GM20000 (cell line): ENCODE results near the gene TP53TG5.
A peak's percentile ranks its signal among the peaks of the same experiment; 100 is the strongest.

Experiments used
- DNase-seq: peaks from one replicate; pipeline ENCODE4 v3.0.0; 2012; ENCODE audit warnings: low spot score
- TF ChIP-seq, protein P1 (sequence below): IDR thresholded peaks from 2 replicates; pipeline ENCODE4 v1.5.1; 2012; ENCODE audit warnings: mild to moderate bottlenecking, control low read depth; ENCODE audit errors: extremely low read depth, missing control alignments

Gene TP53TG5

DNA sequence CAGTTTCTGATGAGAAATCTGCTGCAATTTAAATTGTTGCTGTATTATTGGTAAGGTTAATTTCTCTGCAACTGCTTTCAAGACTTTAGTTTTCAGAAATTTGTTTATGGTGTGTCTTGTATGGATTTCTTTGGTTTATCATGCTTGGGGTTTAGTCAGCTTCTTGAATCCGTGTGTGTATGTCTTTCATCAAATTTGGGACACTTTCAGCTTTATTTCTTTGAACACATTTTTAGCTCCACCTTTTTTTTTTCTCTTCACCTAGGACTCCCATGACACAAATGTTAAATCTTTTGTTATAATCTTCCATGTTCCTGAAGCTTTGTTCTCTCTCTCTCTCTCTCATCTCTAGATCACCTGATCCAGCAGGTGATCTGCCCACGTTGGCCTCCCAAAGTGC is 13.4 kb upstream of the TP53TG5 start:
- DNase-seq = no peak
- TF ChIP-seq, protein P1, sequence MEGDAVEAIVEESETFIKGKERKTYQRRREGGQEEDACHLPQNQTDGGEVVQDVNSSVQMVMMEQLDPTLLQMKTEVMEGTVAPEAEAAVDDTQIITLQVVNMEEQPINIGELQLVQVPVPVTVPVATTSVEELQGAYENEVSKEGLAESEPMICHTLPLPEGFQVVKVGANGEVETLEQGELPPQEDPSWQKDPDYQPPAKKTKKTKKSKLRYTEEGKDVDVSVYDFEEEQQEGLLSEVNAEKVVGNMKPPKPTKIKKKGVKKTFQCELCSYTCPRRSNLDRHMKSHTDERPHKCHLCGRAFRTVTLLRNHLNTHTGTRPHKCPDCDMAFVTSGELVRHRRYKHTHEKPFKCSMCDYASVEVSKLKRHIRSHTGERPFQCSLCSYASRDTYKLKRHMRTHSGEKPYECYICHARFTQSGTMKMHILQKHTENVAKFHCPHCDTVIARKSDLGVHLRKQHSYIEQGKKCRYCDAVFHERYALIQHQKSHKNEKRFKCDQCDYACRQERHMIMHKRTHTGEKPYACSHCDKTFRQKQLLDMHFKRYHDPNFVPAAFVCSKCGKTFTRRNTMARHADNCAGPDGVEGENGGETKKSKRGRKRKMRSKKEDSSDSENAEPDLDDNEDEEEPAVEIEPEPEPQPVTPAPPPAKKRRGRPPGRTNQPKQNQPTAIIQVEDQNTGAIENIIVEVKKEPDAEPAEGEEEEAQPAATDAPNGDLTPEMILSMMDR = no peak

DNA sequence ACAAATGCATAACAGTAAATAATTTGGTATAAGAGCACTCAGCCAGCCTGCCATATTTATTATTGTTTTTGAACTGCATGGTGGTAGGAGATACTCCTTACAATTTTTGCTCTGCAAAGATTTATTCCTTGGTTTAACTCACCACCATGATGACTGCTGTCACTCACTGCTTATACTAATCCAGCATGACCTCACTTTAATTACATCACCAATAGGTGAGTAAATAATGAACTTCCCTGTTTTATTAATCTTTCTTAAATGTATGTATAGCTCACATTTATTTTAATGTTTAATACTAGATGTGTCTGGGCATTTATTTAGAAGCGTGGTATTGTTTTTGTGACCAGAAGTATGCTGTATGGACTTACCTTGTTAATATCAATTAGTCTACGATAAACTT is 12.8 kb upstream of the TP53TG5 start:
- no peak for DNase-seq
- TF ChIP-seq, protein P1 = no peak

DNA sequence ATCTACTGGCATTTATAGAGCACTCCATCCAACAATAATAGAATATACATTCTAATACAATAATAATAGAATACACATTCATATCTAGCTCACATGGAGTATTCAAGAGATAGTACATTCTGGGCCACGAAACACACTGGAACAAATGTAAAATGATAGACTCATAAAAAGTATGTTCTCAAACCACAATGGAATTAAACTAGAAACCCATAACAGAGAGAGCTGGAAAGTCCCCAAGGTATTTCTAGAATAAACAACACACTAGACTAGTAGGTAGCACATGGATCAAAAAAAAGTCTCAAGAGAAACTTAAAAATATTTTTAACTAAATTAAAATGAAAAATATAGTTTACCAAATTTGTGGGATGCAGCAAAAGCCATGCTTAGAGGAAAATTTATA is 9.1 kb upstream of the TP53TG5 start:
- no peak for DNase-seq
- TF ChIP-seq, protein P1 = no peak

DNA sequence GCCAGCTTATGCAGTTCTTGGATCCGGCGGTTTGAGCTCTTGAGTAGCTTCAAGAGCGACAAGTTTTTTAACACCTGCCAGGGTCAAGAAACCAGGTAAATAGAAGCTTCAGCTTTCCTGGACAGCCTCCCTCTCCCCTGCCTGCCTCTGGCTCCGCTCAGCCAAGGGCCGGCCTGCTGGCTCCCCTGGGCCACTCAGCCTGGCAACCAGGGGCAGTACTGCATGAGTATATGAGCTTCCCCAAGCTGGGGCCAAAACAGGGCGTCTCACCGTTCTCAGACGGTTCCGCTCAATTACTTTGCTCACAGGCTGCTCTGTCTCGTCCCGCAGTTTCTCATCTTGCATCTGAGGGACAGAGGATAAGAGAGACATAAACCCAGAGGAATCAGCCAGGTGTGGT is 856 bp downstream of the TP53TG5 start:
- TF ChIP-seq, protein P1 = no peak
- no peak for DNase-seq

DNA sequence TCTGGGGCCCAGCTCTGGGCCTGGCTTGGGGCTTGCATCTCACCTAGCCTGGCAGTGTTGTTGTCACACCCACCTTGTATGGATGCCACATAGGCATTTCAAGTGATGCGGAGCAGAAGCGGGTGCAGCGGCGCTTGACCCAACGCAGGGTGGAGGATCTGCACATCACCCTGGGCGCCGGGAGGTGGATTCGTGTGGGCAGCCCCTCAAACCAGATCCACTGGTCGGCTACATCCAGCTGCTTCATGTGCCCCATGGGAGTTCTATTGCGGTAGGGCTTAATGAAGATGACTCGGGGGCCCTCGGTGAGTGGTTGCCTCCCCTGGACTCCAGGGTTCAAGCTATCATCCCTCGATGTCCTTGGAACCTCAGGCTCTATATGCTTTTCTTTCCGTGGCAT is 3.2 kb downstream of the TP53TG5 start:
- DNase-seq = no peak
- TF ChIP-seq, protein P1 = no peak

DNA sequence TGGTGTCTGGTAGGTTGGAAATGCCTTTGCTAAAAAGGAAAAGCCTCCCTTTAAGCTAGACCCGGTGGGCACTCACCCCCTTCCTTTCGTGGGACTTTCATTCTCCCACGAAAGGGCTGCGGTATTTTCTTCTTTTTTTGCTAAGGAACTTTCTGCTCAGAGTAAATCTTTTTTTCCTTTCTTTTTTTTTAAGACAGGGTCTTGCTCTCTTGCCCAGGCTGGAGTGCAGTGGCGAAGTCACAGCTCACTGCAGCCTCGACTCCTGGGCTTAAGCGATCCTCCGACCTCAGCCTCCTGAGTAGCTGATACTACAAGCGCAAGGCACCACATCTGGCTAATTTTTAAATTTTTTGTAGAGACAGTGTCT is 4.0 kb downstream of the TP53TG5 start:
- no peak for DNase-seq
- TF ChIP-seq, protein P1 = no peak

DNA sequence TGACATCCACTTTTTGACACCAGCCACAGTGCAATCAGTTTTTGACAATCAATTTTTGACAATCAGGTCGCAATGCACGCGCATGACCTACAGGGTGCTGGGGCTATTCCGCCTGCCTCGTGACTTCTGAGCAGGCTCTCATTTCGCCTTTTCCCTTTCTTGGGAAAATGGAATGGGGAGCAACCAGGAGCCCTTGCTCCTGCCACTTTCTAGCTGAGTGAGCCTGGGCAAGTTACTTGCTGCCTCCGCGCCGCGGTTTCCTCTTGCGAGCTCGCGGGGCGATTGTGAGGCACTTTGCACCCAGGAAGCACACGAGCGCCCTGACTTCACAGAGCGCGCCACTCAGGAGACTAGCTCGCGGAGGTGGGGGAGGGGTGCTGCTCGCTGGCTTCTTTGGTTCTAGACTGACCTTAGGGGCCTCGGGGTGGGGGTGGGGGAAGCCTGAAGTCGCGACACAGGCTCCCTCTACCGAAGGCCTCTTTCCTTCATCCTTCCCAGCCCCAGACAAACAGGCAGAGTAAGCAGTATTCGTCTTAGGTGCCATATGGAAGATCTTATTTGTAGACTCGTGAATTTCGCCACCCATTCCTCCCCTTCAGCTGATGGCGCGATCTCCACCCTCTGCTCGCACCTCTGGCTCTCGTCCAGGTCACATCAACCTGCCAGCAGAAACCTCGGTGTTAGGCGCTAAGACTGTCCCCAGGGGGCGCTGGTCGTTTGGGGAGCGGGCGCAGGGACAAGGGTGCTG is 4.6 kb downstream of the TP53TG5 start:
- DNase-seq = peak; percentile 77
- TF ChIP-seq, protein P1 = peak; percentile 83
